DMS 273 (cell line): Measurements from ENCODE around the gene MRRF.
A peak's percentile ranks its signal among the peaks of the same experiment; 100 is the strongest.
"Not testable (repeated sequence)": the region's sequence is repeated elsewhere in the genome, so short reads cannot be mapped to it uniquely, and the experiment has no call there.

ENCODE experiments used
- DNase-seq: peaks from one replicate; lab custom pipeline; 2025; ENCODE audit not compliant: unreplicated experiment; lab: John Stamatoyannopoulos, UW

MRRF gene

DNA sequence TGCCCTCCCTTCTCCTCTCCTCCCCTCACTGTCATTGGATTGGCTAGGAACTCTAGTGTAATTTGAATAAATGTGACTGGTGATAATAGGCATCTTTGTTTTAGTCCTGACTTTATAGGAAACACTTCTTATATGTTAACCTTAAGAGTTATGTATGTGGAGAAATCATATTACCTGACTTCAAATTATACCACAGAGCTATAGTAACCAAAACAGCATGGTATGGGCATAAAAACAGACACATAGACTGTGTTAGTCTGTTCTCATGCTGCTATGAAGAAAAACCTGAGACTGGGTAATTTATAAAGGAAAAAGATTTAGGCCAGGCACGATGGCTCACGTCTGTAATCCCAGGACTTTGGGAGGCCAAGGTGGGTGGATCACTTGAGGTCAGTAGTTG lies 9.4 kb downstream of the MRRF start:
- DNase-seq: no peak

- DNase-seq: no peak
These were observed 11.4 kb downstream of the MRRF start for GRCh38 chr9:122276096-122276495.

- no peak for DNase-seq
These were observed 12.7 kb downstream of the MRRF start for GRCh38 chr9:122277285-122277897.

- DNase-seq: no peak
These were observed 16.7 kb downstream of the MRRF start for GRCh38 chr9:122281368-122281767.

- DNase-seq: no peak
These were observed 22.1 kb downstream of the MRRF start for GRCh38 chr9:122286764-122287163.

DNA sequence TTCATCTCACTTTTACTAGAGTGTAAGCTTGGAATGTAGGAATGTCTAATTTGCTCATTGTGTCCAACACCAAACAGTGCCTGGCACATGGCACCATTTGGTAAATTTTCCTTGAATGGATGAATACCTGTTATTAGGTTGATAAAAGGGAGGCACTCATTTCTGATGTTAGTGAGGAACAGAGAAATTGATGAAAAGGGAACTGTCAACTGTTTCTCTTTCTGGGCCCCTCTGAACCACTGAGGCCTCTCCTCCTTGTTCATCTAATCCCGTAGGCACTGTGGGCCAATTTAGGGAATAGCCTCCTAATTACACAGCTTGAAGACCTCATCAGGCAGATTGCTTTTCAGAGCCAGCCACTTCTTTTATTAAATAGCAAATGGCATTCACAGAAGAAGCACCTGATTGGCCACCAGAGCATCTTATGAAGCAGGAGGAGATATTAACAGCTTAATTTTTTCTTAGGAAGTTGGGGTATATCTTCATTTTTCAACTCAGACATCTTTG lies 22.6 kb downstream of the MRRF start:
- no peak for DNase-seq

DNA sequence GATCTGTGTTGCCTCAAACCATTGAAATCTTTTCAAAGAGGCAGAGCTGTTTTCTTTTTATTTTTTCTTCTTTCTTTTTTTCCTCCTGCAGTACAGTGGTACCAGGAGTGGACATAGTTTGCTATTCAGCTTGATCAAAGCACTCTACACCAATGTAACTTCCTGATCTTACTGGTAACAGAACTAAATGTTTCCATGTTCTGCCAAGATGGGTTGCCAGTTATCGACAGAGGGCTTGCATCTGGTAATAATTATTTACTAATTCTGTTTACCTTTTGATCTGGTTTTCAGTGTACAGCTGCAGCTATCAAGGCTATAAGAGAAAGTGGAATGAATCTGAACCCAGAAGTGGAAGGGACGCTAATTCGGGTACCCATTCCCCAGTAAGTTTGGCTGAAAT lies 26.8 kb downstream of the MRRF start:
- no peak for DNase-seq

- DNase-seq: no peak
These were observed 29.8 kb downstream of the MRRF start for GRCh38 chr9:122294531-122294930.

- DNase-seq: no peak
These were observed 32.8 kb downstream of the MRRF start for GRCh38 chr9:122297512-122297911.

- no peak for DNase-seq
These were observed 37.8 kb downstream of the MRRF start for GRCh38 chr9:122302237-122303093.

DNA sequence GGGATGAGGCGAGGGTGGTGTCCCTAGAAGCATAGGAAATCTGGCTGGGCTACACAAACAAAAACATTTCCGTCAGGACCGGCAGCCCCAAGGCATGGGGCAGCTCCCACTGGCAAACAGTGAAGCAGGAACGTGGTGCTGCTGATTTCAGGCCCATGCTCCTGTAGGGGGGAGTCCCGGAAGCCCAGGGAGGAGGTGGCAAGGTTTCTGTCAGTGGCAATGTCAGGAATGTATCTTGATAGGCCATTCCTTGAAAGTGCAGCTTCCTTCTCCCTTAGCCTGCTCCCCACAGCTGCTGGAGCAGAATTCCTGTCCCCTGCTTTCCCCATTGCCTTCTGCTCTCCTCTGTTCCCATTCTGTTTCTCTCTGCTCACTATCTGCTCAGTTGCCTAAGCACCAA lies 42.4 kb downstream of the MRRF start:
- no peak for DNase-seq

DNA sequence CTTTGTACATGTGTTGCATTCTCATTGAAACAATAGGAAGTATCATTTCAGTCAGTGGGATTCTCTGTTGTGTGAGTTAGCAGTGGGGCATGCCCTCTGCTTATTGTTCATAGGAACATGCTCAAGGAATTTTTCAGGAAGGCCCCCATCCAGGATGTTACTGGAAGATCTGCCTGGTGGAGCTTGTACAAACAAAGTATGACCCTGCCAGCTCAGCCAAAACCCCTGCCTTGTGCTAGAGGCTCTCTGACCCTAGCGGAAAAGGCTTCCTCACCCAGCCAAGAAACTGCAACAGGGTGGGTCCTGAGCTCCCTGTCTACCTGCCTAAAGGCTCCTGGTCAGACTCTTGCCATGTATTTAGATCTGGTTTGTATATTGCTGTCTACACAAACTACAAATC lies 43.2 kb downstream of the MRRF start:
- no peak for DNase-seq

- DNase-seq: no peak
These were observed 45.2 kb downstream of the MRRF start for GRCh38 chr9:122309861-122310260.

DNA sequence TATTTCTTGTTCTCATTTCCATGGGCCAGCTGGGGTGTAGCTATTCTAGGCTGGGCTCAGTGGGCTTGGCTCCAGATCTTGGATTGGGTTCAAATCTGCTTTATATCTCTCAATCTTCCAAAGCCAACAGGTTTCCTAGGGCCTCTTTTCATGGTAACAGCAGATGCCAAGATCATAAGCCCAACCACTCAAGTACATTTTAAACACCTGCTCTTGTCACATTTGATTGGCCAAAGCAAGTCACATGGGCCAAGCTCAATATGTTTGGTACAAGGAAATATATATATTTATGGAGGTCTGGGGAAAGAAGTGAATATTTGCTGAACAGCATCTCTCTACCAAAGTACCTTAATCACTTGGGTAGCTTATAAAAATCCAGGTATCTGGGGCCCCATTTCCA lies 49.5 kb downstream of the MRRF start:
- DNase-seq: peak; percentile 95

- DNase-seq: no peak
These were observed 50.9 kb downstream of the MRRF start for GRCh38 chr9:122315534-122315933.

DNA sequence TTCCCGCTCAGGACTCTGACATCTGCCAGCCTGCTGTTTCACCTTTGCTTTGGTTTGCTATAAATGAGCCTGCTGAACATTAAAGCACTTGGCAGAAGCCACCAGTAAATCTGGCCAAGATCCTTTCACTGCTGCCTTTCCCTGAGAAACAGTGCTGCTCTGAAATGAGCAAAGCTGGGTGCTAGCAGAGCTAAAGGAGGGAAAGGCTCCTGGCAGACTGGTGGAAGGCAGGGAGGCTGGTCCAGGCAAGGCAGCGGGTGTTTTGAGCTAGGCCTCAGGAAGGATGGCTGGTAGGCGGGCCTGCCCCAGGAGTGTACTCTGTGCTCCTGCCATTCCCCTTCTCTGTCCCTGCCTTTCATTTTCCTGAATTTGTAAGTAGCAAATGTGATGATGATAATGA lies 53.6 kb downstream of the MRRF start:
- peak; percentile 73 for DNase-seq

DNA sequence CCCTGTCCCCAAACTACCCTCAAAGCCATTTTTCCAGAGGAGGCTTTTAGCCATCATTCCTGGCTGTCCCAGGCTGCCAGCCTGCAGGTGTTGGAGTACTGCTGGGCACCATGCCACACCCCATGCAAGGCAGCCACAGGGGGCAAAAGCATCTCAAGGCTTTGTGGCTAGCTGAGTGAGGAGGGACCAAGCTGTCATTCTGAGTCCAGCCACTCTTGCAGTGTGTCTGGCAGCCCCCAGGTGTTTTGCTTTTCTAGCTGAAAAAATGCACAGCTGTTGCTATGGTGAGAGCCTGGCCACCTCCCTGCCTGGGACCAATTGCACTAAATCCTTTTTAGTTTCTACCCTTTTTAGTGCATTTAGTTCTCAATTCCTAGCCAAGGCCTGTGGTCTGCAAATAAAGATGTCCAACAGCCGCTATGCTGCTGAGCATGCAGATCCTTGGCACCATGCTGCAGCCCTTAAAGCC lies 55.8 kb downstream of the MRRF start:
- peak; percentile 66 for DNase-seq

DNA sequence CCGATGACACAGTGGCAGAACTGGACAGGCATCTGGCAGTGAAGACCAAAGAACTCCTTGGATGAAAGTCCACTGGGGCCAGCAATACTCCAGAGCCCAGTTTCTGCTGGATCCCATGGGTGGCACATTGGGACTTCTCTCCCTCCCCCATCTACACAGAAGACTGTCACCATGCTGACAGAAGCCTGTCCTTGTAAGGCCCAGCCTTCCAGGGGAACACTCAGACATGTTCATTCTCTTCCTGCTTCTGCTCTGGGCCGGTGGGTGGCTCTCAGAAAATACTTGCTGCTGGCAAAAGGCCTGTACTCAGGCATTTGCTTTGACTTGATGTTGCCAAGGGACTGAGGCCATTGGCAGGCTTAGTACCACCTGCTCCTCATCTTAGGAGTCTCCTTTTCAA lies 57.9 kb downstream of the MRRF start:
- DNase-seq: no peak

DNA sequence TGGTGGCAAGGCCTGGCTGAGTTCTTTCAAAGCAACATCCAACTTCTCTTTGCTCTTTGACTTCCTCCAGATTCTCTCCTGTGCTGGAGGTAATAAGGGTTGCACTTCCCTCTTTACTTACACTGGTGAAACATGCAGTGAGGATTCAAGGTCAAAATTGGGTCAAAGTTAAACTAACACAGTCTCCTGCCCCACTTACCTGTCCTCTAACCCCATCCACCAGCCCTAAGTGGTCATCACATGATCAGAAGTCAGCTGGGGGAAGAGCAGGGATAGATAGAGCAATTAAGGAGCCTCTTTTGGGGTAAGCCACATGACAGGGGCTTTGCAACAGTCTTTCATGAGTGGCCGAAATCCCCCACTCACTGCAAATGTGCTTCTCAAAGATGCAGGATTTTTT lies 60.0 kb downstream of the MRRF start:
- DNase-seq: not testable (repeated sequence)

DNA sequence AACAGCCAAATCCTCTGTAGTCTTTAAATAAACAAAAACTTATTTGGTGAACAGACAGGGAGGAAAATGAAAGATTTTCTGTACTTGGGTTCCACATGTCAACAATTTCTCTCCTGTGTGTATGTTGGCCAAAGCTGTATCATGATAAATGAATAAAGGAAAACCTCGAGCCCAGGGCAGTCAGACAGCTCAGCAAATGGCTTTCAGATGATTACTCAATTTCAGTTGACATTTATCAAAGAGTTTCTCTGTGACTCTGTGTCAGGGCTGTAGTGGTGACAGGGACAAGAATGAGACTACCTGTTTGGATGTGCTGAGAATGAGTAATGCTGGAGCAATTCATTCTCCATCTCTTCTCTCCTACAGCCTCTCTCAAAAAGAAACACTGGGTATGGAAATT lies 60.4 kb downstream of the MRRF start:
- no peak for DNase-seq

DNA sequence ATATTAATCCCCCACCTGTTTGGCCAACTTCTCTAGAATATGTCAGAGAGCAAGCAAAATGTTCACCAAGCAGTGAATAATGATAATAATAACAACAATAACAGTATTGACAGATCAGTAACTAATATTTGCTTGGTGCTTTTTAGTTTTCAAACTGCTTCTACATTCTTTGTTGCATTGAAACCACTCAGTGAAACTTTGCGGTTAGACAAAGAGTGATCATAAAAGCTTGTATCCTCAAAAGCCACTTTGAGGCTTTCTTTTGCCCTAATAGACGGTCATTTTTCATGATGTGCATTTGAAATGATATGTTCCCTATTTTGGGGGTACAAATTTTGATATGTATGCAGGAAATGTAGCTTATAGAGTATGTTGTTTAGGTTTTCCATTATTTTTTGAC lies 62.5 kb downstream of the MRRF start:
- DNase-seq: no peak

GRCh38 chr9:122329597-122329996 lies 64.9 kb downstream of the MRRF start:
- no peak for DNase-seq
